ENCODE results near the gene MT4.
"Not testable (repeated sequence)": the region's sequence is repeated elsewhere in the genome, so short reads cannot be mapped to it uniquely, and the experiment has no call there.

MT4 gene

DNA sequence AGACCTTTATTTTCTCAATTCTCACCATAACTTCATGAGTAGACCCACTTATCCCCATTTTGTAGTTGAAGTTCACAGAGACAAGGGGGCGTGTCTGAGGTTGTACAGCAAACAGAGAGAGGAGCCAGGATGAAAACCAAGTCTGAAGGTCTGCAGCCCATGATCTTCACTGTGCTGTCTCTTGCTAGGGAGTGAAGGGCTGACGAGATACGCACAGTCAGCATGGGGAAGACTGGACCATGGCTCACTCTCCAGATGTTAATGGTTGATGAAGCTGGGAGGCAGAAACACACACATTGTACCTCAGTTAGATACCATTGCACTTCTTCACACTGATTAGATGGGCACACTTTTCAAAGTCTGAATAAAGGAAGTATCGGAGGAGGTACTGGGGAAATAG, 5.8 kb upstream of the MT4 start:
- DNase-seq = no peak

DNA sequence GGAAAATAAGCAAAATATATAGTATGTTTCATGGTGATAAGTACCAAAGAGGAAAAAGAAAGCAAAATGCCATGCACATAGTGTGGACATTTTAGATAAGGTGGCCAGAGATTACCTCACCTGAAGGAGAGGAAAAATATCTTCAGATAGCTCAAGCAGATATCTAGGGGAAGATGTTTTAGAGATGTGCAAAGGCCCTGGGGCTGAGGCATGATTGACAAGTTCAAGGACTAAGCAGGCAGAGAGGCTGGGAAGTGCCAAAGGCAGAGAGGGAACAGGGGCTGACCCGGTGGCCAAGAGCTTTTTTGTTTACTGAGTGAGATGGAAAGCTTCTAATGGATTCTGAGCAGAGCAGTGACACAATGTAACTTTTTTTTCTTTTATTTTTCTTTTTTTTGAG, 4.4 kb upstream of the MT4 start:
- no peak for DNase-seq

DNA sequence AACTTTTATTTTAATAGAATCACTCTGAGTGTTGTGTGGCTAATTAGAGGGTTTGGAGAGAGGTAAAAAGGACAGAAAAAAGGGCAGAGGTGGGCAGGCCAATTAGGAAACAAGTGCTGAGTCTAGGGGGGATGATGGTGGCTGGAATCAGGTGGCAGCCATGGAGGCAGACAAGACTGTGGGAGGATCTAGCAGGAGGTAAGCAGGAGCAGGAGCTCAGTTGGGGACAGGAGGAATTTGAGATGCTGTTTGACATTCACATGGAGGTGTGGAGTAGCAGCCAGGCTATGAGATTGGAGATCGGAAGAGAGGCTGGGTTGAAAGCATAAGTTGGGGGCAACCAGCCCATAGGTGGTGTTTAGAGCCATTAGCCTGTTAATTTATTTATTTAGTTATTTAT, 3.7 kb upstream of the MT4 start:
- DNase-seq = no peak

- DNase-seq = no peak
Observed at GRCh38 chr16:56569971-56570370, 5.1 kb downstream of the MT4 start.

DNA sequence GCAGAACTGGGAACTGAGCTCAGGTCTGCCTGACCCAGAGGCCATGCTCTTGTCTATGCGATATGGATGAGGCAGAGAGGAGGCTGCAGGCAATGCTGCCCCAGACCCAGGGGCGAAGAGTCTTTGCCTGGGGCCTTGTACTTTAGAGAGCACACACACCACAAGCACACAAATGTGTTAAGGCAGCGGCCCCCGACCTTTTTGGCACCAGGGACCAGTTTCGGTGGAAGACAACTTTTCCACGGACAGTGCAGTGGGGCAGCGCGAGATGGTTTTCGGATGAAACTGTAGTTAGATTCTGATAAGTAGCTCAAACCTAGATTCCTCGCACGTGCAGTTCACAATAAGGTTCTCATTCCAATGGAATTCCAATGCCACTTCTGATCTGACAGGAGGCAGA, 6.7 kb downstream of the MT4 start:
- no peak for DNase-seq

- no peak for DNase-seq
Observed at GRCh38 chr16:56574625-56575024, 9.8 kb downstream of the MT4 start.

DNA sequence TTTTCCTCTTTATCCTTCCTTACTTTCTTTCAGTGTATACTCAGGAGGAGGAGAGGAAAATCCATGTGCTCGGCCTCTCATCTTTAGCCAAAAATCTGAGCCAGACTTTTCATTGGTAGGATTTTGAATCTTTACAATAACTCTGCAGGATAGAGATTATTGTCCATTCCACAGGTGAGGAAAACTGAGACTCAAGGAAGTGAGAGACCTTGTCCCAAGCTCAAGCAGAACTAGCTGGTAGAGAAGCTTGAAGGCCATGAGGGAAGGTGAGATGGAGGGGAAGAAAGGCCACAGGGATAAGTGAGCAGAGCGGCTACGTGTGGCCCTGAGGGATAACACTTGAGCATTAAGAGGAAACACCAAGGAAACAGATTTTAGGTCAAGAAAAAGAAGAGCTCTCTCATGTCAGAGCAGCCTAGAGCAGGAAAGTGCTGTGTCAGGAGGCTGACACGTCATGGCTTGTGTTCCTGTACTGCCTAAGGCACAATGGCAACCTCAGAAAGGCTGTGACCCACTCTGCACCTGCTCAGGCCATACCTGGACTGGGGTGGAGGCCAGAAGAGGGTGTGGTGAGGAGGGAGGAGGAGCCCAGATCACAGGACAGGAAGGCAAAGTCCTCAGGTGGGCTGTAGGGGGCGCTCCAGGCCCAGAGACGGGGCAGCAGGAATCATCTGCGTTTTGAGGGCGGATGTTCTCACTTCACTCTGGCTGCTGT, 11.9 kb downstream of the MT4 start:
- DNase-seq = no peak

- no peak for DNase-seq
Observed at GRCh38 chr16:56577300-56577625, 12.4 kb downstream of the MT4 start.

GRCh38 chr16:56580391-56581048, 15.6 kb downstream of the MT4 start:
- DNase-seq = no peak

- DNase-seq = not testable (repeated sequence)
Observed at GRCh38 chr16:56582911-56583310, 18.0 kb downstream of the MT4 start.

GRCh38 chr16:56583351-56584168, 18.7 kb downstream of the MT4 start:
- no peak for DNase-seq

GRCh38 chr16:56584276-56584675, 19.4 kb downstream of the MT4 start:
- DNase-seq = no peak

DNA sequence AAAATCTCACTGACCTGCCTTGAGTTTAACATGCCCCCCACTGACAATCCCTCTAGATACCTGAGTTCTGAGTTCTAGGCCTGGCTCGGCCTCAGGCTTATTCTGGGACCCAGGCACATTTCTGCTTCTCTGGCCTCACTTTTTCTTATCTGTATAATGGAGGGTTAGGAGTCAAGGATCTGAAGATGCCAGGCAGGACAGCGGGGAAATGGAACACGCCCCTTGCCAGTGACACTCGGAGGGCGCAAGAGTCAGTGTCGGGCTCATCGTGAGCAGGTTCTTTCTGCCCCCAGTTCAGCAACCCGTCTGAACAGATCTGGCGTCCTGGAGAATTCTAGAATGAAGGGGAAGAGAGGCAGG, 23.9 kb downstream of the MT4 start:
- no peak for DNase-seq

DNA sequence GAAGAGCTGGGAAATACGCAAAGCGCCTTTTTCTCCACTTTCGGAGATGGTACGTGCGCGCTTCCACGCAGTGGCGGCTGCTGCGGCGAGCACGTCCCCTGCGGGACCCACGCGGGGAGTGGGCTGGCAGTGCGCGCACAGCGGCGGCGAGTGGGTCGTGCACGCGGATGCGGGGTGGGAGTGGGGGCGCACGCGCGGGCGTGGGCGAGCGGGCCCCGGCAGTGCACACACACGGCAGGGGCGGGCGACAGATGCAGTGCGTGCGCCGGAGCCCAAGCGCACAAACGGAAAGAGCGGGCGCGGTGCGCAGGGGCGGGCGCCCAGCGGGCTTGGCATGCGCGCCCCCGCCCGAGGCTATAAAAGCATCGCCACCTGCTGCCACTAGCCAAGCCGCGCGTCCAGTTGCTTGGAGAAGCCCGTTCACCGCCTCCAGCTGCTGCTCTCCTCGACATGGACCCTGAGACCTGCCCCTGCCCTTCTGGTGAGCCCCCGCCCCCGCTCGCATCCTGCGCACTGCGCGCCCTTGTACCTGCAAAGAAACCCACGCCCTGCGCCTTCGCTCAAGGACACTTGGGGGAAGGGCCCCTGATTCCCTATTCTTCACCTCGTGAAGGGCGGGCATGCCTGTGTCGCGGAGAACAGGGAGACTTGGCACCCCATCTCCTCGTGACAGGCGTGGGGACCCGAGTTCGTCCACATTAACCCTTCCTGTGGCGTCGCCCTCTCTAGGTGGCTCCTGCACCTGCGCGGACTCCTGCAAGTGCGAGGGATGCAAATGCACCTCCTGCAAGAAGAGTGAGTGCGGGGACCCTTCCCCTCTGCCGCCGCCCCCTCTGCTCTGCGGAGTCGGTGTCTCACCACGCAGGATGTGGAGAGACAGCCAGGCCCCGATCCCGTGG, 24.5 kb downstream of the MT4 start, which contains the start of gene MT3:
Gene MT3, plus strand, starts transcription at position 388 of the 899 bp plus-strand sequence. Its CDS starts 63 bp downstream, at position 451.
- DNase-seq = peak; percentile 7

DNA sequence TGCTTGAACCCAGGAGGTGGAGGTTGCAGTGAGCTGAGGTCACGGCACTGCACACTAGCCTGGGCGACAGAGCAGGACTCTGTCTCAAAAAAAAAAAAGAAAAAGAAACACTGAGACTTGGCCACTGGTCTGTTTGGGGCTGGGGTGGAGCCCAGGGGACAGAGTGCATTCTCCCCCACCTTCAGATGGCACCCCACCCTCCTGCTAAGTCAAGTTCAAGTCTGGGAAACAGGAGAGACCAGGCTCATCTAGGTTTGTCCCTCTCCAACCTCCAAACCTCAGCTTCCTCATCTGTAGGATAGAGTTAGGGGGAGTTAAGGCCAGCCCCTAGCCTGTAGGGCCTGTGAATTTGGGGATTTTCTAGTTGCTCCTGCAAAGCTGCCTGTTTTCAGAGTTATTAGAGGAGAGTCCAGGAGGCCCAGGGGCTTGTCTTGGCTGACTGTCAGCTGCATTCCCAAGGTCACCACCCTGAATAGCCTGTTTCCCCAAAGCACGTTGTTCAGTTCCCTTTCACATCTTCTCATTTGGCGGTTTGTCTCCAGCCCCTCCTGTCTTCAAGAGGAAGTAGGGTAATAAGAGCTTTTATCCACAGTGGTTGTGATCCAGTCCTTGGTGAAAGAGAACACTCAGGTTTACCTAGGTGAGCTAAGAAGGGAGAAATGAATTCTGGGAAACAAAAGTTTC, 26.6 kb downstream of the MT4 start:
- DNase-seq = no peak

- no peak for DNase-seq
Observed at GRCh38 chr16:56593573-56594291, 28.9 kb downstream of the MT4 start.

- DNase-seq = no peak
Observed at GRCh38 chr16:56594292-56594619, 29.4 kb downstream of the MT4 start.

DNA sequence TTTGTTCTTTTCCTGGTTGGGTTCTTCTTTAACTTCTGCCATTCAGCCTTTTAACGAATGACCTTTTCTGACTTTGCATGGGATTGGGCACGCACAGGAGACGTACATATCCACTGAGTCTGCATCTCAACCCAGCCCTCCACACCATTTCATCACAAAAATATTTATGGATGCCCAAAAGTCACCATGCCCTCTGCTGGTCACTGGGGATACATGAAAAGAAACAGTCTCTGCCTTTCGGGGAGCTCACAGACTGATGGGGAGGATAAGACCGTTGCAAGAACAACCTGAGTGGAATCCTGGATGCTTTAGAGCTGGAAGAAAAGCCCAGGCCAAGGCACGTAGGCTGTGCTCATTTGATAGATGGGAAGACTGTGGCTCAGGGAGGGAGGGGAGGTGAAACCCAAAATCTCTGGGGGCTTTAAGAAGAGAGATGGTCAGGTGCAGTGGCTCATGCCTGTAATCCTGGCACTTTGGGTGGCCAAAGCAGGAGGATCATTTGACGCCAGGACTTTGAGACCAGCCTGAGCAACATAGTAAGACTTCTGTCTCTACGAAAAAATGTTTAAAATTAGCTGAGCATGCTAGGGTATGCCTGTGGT, 35.6 kb downstream of the MT4 start:
- no peak for DNase-seq

GRCh38 chr16:56601325-56601724, 36.5 kb downstream of the MT4 start:
- no peak for DNase-seq

- peak; percentile 31 for DNase-seq
Observed at GRCh38 chr16:56603589-56603988, 38.7 kb downstream of the MT4 start.

DNA sequence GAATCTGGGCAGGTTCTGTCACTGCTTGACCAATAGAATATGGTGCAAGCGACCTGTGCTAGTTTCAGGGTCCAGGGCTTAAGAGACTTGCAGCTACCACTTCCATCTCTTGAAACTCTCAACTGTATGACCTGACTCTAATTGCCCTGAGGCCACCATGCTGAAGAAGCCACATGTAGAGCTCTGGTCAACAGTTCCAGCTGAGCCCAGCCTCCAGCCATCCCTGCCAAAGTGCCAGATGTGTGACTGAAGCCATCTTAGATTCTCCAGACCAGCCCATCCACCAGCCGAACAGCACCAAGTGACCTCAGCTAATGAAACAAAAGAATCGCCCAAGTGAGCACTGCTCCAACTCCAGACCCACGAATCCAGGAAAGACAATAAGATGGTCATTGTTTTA, 40.1 kb downstream of the MT4 start:
- DNase-seq = no peak

Measured in NCI-H2107 (cell line).